C4-2B (cell line): ENCODE data around the gene TNFRSF19.

ENCODE experiments used
- H3K27ac ChIP-seq: fragments of 450-650 bp; 2 replicates; pipeline ENCODE4 v1.5.1; 2017
- ZFX ChIP-seq: fragments of 450-650 bp; IDR thresholded peaks from 2 replicates; pipeline ENCODE4 v1.6.1; 2017
- TF ChIP-seq, protein P1 (sequence below): fragments of 450-650 bp; conservative IDR thresholded peaks from 2 replicates; pipeline ENCODE4 v1.5.1; 2017; ENCODE audit warnings: mild to moderate bottlenecking

Gene TNFRSF19

DNA sequence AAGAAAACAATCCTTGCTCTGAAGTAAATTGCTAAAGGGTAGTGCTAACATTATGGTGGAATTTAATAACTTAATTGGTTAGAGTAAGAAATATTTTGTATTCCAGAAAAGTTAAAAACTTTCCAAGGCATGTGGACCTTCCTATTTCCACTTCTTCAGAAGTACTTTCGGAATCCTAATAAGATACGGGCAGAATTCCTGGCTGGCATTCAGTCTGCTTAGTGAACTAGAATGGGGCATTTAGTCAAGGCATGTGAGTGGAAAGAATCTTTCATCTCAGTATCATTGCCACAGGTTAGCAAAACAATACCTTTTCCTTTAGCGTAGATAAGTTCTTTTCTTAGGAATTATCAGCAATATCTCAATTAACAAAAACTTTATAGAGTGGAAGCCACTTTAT, 85.1 kb downstream of the TNFRSF19 start:
- H3K27ac ChIP-seq: no peak overlapping the region
- TF ChIP-seq, protein P1, sequence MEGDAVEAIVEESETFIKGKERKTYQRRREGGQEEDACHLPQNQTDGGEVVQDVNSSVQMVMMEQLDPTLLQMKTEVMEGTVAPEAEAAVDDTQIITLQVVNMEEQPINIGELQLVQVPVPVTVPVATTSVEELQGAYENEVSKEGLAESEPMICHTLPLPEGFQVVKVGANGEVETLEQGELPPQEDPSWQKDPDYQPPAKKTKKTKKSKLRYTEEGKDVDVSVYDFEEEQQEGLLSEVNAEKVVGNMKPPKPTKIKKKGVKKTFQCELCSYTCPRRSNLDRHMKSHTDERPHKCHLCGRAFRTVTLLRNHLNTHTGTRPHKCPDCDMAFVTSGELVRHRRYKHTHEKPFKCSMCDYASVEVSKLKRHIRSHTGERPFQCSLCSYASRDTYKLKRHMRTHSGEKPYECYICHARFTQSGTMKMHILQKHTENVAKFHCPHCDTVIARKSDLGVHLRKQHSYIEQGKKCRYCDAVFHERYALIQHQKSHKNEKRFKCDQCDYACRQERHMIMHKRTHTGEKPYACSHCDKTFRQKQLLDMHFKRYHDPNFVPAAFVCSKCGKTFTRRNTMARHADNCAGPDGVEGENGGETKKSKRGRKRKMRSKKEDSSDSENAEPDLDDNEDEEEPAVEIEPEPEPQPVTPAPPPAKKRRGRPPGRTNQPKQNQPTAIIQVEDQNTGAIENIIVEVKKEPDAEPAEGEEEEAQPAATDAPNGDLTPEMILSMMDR: no peak
- no peak for TF ChIP-seq ZFX

- H3K27ac ChIP-seq: no peak overlapping the region; the same call in 1 of the 2 replicates
- no peak for TF ChIP-seq ZFX
- TF ChIP-seq, protein P1: no peak
These were observed 86.6 kb downstream of the TNFRSF19 start for GRCh38 chr13:23656637-23657371.

GRCh38 chr13:23658929-23659541, 88.8 kb downstream of the TNFRSF19 start:
- H3K27ac ChIP-seq: peak overlapping the region; percentile 0; the same call in 1 of the 2 replicates
- TF ChIP-seq, protein P1: no peak
- TF ChIP-seq ZFX: no peak

DNA sequence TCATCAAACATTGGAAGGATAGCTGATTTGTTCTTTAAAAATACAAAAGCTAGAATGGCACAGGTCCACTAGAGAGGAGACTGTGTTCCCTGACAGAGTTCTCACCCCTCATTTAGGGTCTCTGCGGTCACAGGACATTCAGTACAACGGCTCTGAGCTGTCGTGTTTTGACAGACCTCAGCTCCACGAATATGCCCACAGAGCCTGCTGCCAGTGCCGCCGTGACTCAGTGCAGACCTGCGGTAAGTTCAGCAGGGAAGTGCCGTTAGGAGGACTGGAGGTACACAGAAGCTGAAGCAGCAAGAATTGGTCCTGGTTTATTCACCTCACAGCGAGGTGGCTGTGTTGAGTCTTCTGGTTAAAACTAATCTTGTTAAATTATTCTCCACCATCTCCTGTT, 90.0 kb downstream of the TNFRSF19 start:
- TF ChIP-seq ZFX: no peak
- TF ChIP-seq, protein P1: no peak
- H3K27ac ChIP-seq: no peak overlapping the region

DNA sequence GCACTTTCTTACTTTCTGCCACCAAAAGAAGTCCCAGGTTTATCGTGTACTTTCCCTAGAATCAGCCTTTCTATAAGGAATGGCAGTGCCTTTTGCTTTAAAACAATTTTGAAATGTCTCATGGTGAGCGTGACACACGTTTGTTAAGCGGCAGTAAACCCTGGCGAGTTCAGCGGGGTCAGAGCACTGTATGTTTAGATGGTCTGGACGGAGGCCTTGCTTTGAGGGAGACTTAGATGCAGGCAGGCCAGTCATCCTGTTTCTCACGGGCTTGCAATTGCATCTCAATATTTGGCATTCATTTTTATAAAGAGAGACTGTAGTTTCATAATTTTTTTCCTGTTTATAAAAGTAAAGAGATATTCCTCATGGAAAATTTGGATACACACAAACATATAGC, 96.4 kb downstream of the TNFRSF19 start:
- TF ChIP-seq, protein P1: no peak
- no peak for TF ChIP-seq ZFX
- no peak overlapping the region for H3K27ac ChIP-seq

GRCh38 chr13:23667750-23668149, 97.5 kb downstream of the TNFRSF19 start:
- H3K27ac ChIP-seq: no peak overlapping the region
- TF ChIP-seq, protein P1: peak; percentile 62
- TF ChIP-seq ZFX: no peak

DNA sequence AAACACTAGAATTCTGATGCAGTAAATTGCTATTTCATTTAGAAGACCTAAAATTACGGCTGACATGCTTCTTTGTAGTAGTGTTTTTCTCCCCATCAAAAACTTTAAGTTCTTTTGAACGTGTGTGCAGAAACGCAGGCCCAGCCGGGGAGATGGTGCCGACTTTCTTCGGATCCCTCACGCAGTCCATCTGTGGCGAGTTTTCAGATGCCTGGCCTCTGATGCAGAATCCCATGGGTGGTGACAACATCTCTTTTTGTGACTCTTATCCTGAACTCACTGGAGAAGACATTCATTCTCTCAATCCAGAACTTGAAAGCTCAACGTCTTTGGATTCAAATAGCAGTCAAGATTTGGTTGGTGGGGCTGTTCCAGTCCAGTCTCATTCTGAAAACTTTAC, 98.3 kb downstream of the TNFRSF19 start:
- TF ChIP-seq ZFX: no peak
- TF ChIP-seq, protein P1: no peak
- H3K27ac ChIP-seq: no peak overlapping the region
